H9 (cell line): Measurements from ENCODE around the gene CTIF. TPM values are rescaled to one million over a fixed set of nuclear protein-coding genes. Genes with fewer than 3 reads are reported as not detected.
A peak's percentile ranks its signal among the peaks of the same experiment; 100 is the strongest.

Experiments used
- DNase-seq: peaks from one replicate; pipeline ENCODE4 v3.0.0-alpha.2; 2017
- H2AFZ ChIP-seq: one replicate; pipeline ENCODE4 v1.6.1; 2013; ENCODE audit warnings: mild to moderate bottlenecking, low read length, control low read depth, moderate library complexity
- H2AK5ac ChIP-seq: 2 replicates; pipeline ENCODE4 v1.6.1; 2013; ENCODE audit warnings: low read length, control low read depth, mixed read lengths; ENCODE audit not compliant: insufficient read length
- H2BK120ac ChIP-seq: one replicate; pipeline ENCODE4 v1.6.1; 2013; ENCODE audit warnings: low read depth, mild to moderate bottlenecking, low read length, control low read depth, inconsistent platforms; ENCODE audit not compliant: poor library complexity, severe bottlenecking
- H2BK12ac ChIP-seq: 2 replicates; pipeline ENCODE4 v1.6.1; 2013; ENCODE audit warnings: low read length, control low read depth, mixed read lengths, low read depth; ENCODE audit not compliant: insufficient read length
- H2BK15ac ChIP-seq: 2 replicates; pipeline ENCODE4 v1.6.1; 2013; ENCODE audit warnings: low read depth, low read length, control low read depth
- H2BK20ac ChIP-seq: one replicate; pipeline ENCODE4 v1.6.1; 2013; ENCODE audit warnings: low read depth, mild to moderate bottlenecking, low read length, control low read depth, inconsistent platforms; ENCODE audit not compliant: poor library complexity, severe bottlenecking
- H2BK5ac ChIP-seq: 2 replicates; pipeline ENCODE4 v1.6.1; 2013; ENCODE audit warnings: low read length, control low read depth, mixed read lengths; ENCODE audit not compliant: insufficient read length
- H3K14ac ChIP-seq: 2 replicates; pipeline ENCODE4 v1.6.1; 2013; ENCODE audit warnings: low read length, control low read depth; ENCODE audit not compliant: insufficient read depth
- H3K18ac ChIP-seq: 2 replicates; pipeline ENCODE4 v1.6.1; 2013; ENCODE audit warnings: low read depth, mild to moderate bottlenecking, mixed read lengths, low read length, control low read depth; ENCODE audit not compliant: insufficient read length
- H3K23ac ChIP-seq: 2 replicates; pipeline ENCODE4 v1.6.1; 2013; ENCODE audit warnings: low read length, control low read depth, mixed read lengths, low read depth; ENCODE audit not compliant: insufficient read length
- H3K23me2 ChIP-seq: 2 replicates; pipeline ENCODE4 v1.6.1; 2013; ENCODE audit warnings: low read depth, mild to moderate bottlenecking, mixed read lengths, low read length, control low read depth; ENCODE audit not compliant: insufficient read length, poor library complexity, severe bottlenecking
- H3K27ac ChIP-seq: 2 replicates; pipeline ENCODE4 v1.5.1; 2013; ENCODE audit warnings: low read length, control low read depth, mixed read lengths, low read depth; ENCODE audit not compliant: insufficient read length
- H3K27me3 ChIP-seq: 2 replicates; pipeline ENCODE4 v1.6.1; 2013; ENCODE audit warnings: low read length, control low read depth, inconsistent platforms; ENCODE audit not compliant: insufficient read depth
- H3K4ac ChIP-seq: 2 replicates; pipeline ENCODE4 v1.6.1; 2013; ENCODE audit warnings: low read depth, mild to moderate bottlenecking, control low read depth, inconsistent platforms, low read length, moderate library complexity
- H3K4me1 ChIP-seq: 2 replicates; pipeline ENCODE4 v1.6.1; 2013; ENCODE audit warnings: low read length, control low read depth, inconsistent platforms; ENCODE audit not compliant: insufficient read depth
- H3K4me2 ChIP-seq: 2 replicates; pipeline ENCODE4 v1.6.1; 2013; ENCODE audit warnings: low read length, control low read depth, mixed read lengths; ENCODE audit not compliant: insufficient read length, insufficient read depth
- H3K56ac ChIP-seq: 2 replicates; pipeline ENCODE4 v1.6.1; 2013; ENCODE audit warnings: low read depth, mild to moderate bottlenecking, mixed read lengths, low read length, control low read depth; ENCODE audit not compliant: insufficient read length
- H3K79me1 ChIP-seq: 2 replicates; pipeline ENCODE4 v1.6.1; 2013; ENCODE audit warnings: low read depth, mild to moderate bottlenecking, moderate library complexity, low read length, control low read depth, inconsistent platforms; ENCODE audit not compliant: insufficient read depth, poor library complexity, severe bottlenecking
- H3K79me2 ChIP-seq: 2 replicates; pipeline ENCODE4 v1.6.1; 2013; ENCODE audit warnings: low read length, control low read depth, inconsistent platforms; ENCODE audit not compliant: insufficient read depth
- H3K9ac ChIP-seq: 2 replicates; pipeline ENCODE4 v1.6.1; 2013; ENCODE audit warnings: low read length, control low read depth, mixed read lengths; ENCODE audit not compliant: insufficient read length; ENCODE audit errors: extremely low read depth
- H3K9me3 ChIP-seq: one replicate; pipeline ENCODE4 v1.6.1; 2013; ENCODE audit warnings: low read depth, low read length, inconsistent platforms; ENCODE audit not compliant: control insufficient read depth
- H3T11ph ChIP-seq: one replicate; pipeline ENCODE4 v1.6.1; 2013; ENCODE audit warnings: mild to moderate bottlenecking, low read length, control low read depth, inconsistent platforms
- H4K20me1 ChIP-seq: one replicate; pipeline ENCODE4 v1.6.1; 2013; ENCODE audit not compliant: control insufficient read depth, insufficient read length, insufficient read depth
- H4K5ac ChIP-seq: 2 replicates; pipeline ENCODE4 v1.6.1; 2013; ENCODE audit warnings: low read depth, mild to moderate bottlenecking, mixed read lengths, low read length, control low read depth; ENCODE audit not compliant: insufficient read length
- H4K8ac ChIP-seq: replicated peaks from 2 replicates; pipeline ENCODE4 v1.6.1; 2013; ENCODE audit warnings: low read length, control low read depth, mixed read lengths, low read depth; ENCODE audit not compliant: insufficient read length
- H4K91ac ChIP-seq: 2 replicates; pipeline ENCODE4 v1.6.1; 2013; ENCODE audit warnings: low read depth, mild to moderate bottlenecking, moderate library complexity, mixed read lengths, low read length, control low read depth; ENCODE audit not compliant: insufficient read length
- H3K27ac Mint-ChIP-seq, 3 experiments: 2 replicates in 2 of 3; 3 replicates in 1 of 3; pipeline ENCODE4 v1.8.0; 2020 to 2021; ENCODE audit warnings: mixed read lengths in 3 of 3, mild to moderate bottlenecking in 1 of 3, moderate library complexity in 1 of 3
- H3K27me3 Mint-ChIP-seq: 2 replicates; pipeline ENCODE4 v1.8.0; 2021; ENCODE audit warnings: low read depth, mild to moderate bottlenecking, moderate library complexity, mixed read lengths
- H3K36me3 Mint-ChIP-seq, 3 experiments: 2 replicates in 2 of 3; 3 replicates in 1 of 3; pipeline ENCODE4 v1.8.0; 2020 to 2021; ENCODE audit warnings: low read depth in 3 of 3, mixed read lengths in 3 of 3; ENCODE audit not compliant: insufficient read depth in 1 of 3
- H3K4me1 Mint-ChIP-seq, 2 experiments: 2 replicates each; pipeline ENCODE4 v1.8.0; 2020; ENCODE audit warnings: mixed read lengths in 2 of 2
- H3K4me3 Mint-ChIP-seq, 2 experiments: 2 replicates in 1 of 2; 3 replicates in 1 of 2; pipeline ENCODE4 v1.8.0; 2020 to 2021; ENCODE audit warnings: mild to moderate bottlenecking in 2 of 2, mixed read lengths in 2 of 2, moderate library complexity in 1 of 2
- H3K9me3 Mint-ChIP-seq, 2 experiments: 2 replicates in 1 of 2; 3 replicates in 1 of 2; pipeline ENCODE4 v1.8.0; 2020; ENCODE audit warnings: mild to moderate bottlenecking in 2 of 2, mixed read lengths in 2 of 2, moderate library complexity in 1 of 2
- WGBS: extraction: QIAGEN DNeasy Blood & Tissue Kit; methylation state at CpG from one replicate; pipeline ENCODE4 v1.1.7; 2013; ENCODE audit warnings: missing lambda C conversion rate, low lambda C conversion rate, mixed read lengths; ENCODE audit not compliant: insufficient read length; ENCODE audit errors: extremely low coverage; 5-methylcytosine and 5-hydroxymethylcytosine counted together
- total RNA-seq: library from RNA; stranded (reverse); gene quantifications from 2 replicates; pipeline ENCODE4 v1.2.1, GENCODE V29; 2021
- TF ChIP-seq, protein P1 (sequence below): fragments of 200-600 bp; sonication (generic); conservative IDR thresholded peaks from 3 replicates; pipeline ENCODE4 v1.8.0; 2021; ENCODE audit warnings: antibody characterized with exemption, mild to moderate bottlenecking

Gene CTIF
- total RNA-seq, 1 experiment from 2014 or later = 15.8 TPM

DNA sequence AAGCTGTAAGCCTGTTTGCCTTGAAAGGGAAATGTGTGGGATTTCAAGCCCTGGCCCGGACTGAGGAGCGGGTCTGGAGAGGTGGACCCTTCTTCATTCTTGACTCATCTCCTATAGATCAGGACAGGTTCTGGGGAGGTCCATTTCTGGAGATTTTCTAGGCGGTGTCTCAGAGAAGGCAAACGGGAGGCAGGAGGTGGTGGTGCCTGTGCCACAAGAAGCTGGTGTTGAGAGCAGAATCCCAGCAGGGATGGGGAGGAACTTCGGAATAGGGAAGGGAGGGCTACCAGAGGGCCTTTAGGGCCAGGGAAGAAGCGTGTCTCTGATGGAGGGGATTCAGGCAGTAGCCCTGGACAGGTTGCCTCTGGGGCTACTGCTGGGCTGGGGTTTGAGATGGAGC is 93.0 kb downstream of the CTIF start:
- H3K9me3 Mint-ChIP-seq = no peaks in the 10 kb centered on the region
- no peak overlapping the region for H3K27ac ChIP-seq
- no peak overlapping the region for H2BK20ac ChIP-seq
- no peak overlapping the region for H2BK12ac ChIP-seq
- H3K27ac Mint-ChIP-seq = peak overlapping the region in 1 of 3 experiments; percentile 56; a peak in 1 of 7 replicates
- H4K5ac ChIP-seq = no peak overlapping the region
- no peaks in the 10 kb centered on the region for H3K79me1 ChIP-seq
- no peaks in the 10 kb centered on the region for H3K27me3 ChIP-seq
- no peak overlapping the region for H2BK15ac ChIP-seq
- H2AFZ ChIP-seq = no peak overlapping the region
- H3K23me2 ChIP-seq = no peaks in the 10 kb centered on the region
- TF ChIP-seq, protein P1, sequence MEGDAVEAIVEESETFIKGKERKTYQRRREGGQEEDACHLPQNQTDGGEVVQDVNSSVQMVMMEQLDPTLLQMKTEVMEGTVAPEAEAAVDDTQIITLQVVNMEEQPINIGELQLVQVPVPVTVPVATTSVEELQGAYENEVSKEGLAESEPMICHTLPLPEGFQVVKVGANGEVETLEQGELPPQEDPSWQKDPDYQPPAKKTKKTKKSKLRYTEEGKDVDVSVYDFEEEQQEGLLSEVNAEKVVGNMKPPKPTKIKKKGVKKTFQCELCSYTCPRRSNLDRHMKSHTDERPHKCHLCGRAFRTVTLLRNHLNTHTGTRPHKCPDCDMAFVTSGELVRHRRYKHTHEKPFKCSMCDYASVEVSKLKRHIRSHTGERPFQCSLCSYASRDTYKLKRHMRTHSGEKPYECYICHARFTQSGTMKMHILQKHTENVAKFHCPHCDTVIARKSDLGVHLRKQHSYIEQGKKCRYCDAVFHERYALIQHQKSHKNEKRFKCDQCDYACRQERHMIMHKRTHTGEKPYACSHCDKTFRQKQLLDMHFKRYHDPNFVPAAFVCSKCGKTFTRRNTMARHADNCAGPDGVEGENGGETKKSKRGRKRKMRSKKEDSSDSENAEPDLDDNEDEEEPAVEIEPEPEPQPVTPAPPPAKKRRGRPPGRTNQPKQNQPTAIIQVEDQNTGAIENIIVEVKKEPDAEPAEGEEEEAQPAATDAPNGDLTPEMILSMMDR = no peak
- no peak overlapping the region for H2BK120ac ChIP-seq
- H3K56ac ChIP-seq = no peak overlapping the region
- peaks cover 4% of the 10 kb centered on the region; the same call in 1 of the 2 replicates for H3K4me1 ChIP-seq
- H2AK5ac ChIP-seq = no peak overlapping the region
- H3K9me3 ChIP-seq = no peaks in the 10 kb centered on the region
- H3T11ph ChIP-seq = no peak overlapping the region
- peaks cover 0 to 4% (median 2%) of the 10 kb centered on the region in 3 experiments; a peak in 3 of 7 replicates for H3K36me3 Mint-ChIP-seq
- no peak overlapping the region for H3K4me2 ChIP-seq
- no peak for DNase-seq
- H4K8ac ChIP-seq = no peak overlapping the region
- no CpG with 5 or more reads among the region's 6 CpGs for WGBS
- H3K9ac ChIP-seq = no peak overlapping the region
- no peak overlapping the region for H3K14ac ChIP-seq
- H3K18ac ChIP-seq = no peak overlapping the region
- peaks cover 19 to 23% of the 10 kb centered on the region in 2 experiments for H3K4me1 Mint-ChIP-seq
- H4K20me1 ChIP-seq = no peaks in the 10 kb centered on the region
- H3K23ac ChIP-seq = no peak overlapping the region
- no peak overlapping the region for H2BK5ac ChIP-seq
- H3K4ac ChIP-seq = no peak overlapping the region
- no peaks in the 10 kb centered on the region; the same call in 1 of the 2 replicates for H3K27me3 Mint-ChIP-seq
- no peak overlapping the region for H4K91ac ChIP-seq
- H3K79me2 ChIP-seq = no peaks in the 10 kb centered on the region
- no peak overlapping the region; a peak in 1 of 5 replicates for H3K4me3 Mint-ChIP-seq
